ENCODE measurements around the gene RNF8. TPM values are rescaled to one million over a fixed set of nuclear protein-coding genes. Genes with fewer than 3 reads are reported as not detected.
"Not testable (repeated sequence)": the region's sequence is repeated elsewhere in the genome, so short reads cannot be mapped to it uniquely, and the experiment has no call there.

RNF8 gene
- total RNA-seq, 1 donor from 2014 or later = 18.0 TPM

DNA sequence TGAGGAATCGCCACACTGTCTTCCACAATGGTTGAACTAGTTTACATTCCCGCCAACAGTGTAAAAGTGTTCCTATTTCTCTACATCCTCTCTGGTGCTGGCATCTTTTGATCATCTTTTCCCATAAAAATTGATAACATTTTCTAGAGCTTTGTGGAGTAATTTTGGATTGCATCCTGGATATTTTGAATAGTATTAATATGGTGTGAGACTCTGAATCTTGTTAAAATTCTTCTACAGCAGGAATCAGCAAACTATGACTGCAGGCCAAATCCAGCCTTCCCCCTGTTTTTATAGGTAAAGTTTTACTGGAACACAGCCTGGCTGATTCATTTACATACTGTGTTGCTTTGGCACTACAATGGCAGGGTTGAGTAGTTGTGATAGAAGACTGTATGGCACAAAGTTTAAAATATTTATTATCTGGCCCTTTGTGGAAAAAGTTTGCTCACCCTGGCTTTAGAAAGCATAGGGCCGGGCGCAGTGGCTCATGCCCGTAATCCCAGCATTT lies 15.0 kb upstream of the RNF8 start:
- H3K4me3 ChIP-seq (ENCODE audit: low read depth, low read length) = no peak overlapping the region
- no peak for DNase-seq (ENCODE audit: low read depth)
- TF ChIP-seq, protein P1, sequence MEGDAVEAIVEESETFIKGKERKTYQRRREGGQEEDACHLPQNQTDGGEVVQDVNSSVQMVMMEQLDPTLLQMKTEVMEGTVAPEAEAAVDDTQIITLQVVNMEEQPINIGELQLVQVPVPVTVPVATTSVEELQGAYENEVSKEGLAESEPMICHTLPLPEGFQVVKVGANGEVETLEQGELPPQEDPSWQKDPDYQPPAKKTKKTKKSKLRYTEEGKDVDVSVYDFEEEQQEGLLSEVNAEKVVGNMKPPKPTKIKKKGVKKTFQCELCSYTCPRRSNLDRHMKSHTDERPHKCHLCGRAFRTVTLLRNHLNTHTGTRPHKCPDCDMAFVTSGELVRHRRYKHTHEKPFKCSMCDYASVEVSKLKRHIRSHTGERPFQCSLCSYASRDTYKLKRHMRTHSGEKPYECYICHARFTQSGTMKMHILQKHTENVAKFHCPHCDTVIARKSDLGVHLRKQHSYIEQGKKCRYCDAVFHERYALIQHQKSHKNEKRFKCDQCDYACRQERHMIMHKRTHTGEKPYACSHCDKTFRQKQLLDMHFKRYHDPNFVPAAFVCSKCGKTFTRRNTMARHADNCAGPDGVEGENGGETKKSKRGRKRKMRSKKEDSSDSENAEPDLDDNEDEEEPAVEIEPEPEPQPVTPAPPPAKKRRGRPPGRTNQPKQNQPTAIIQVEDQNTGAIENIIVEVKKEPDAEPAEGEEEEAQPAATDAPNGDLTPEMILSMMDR (conservative IDR thresholded peaks at IDR 0.05; ENCODE audit: low read depth, low read length) = no peak

DNA sequence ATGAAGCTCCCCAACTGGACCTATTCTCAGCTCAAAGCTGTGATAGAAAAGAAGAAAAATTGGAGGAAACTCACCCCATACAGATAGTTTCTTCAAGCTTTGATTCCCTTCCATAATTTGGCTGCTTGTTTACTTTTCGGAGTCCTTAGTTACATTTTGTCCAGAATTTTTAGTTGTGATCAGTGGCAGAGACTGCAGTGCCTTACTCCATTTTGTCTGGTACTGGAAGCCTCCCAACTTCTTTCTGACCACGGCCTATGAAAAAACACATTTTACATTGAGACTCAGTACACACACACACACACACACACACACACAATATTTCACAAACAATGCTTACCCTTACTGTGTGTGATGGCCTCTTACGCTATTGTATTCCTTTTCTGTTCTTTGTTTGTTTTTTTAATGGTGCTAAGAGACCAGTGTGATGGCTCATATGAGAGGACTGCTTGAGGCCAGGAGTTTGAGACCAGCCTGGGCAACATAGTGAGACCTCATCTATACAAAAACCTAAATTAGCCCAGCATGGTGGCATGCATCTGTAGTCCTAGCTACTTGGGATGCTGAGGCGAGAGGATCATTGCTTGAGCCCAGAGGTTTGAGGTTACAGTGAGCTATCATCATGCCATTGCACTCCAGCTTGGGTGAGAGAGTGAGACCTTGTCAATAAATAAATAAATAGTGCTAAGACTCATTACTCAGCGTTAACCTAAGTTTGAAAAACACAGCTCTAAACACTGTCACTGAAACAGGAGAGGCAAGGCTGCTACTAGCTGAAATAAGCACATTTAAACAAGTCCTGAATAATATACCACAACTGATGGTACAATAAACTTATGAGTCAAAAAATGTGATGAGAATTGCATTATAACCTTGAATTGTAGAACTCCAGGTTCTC lies 13.8 kb upstream of the RNF8 start:
- no peak overlapping the region for H3K4me3 ChIP-seq (ENCODE audit: low read depth, low read length)
- no peak for DNase-seq (ENCODE audit: low read depth)
- TF ChIP-seq, protein P1 (conservative IDR thresholded peaks at IDR 0.05; ENCODE audit: low read depth, low read length) = no peak

DNA sequence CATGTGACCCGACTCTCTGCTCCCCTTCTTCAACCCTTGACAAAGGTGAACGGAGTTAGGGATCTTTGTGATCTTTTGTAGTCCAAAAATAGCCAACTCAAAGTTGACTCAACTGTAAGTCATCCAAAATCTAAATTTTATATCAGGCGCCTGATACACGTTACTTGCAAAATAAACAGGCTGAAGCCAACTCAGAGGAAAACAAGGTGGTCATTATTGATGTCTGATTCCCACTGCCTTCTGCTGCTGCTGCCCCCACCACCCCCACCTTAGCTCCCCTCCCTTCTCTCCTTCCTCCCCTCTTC lies 13.2 kb upstream of the RNF8 start:
- TF ChIP-seq, protein P1 (conservative IDR thresholded peaks at IDR 0.05; ENCODE audit: low read depth, low read length) = no peak
- H3K4me3 ChIP-seq (ENCODE audit: low read depth, low read length) = no peak overlapping the region
- no peak for DNase-seq (ENCODE audit: low read depth)

DNA sequence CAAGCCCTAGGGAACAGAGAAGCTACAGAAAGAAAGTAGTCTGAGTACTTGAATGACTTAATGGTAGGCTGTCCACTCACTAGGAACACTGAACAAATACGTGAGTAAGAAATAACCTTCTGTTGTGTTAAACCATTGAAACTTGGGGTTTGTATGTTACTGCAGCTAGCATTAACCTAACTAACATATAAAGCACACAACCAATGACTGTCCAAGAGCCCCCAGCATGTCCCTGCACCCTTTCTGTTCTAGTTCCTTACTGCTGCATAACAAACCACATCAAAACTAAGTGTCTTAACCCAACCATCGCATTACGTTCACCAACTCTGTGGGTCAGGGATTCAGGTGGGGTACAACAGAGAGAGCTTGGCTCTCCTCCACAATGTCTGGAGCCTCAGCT lies 10.5 kb upstream of the RNF8 start:
- TF ChIP-seq, protein P1 (conservative IDR thresholded peaks at IDR 0.05; ENCODE audit: low read depth, low read length) = no peak
- H3K4me3 ChIP-seq (ENCODE audit: low read depth, low read length) = no peak overlapping the region
- no peak for DNase-seq (ENCODE audit: low read depth)

DNA sequence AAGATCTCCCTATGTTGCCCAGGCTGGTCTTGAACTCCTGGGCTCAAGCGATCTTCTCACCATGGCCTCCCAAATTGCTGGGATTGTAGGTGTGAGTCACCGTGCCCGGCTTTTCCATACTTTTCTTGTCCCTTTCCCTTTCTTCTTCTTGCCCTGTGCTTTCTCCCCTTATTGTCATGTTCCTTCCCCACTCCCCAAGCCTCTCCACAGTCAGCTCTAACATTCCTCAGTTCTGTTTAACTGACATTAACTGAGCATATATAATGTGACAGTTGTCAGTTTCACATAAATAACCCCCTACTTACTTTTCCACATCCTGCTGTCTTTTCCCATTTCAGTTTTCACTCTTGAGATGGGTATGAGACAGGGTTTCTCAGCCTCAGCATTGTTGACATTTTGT lies 9.5 kb upstream of the RNF8 start:
- H3K4me3 ChIP-seq (ENCODE audit: low read depth, low read length) = no peak overlapping the region
- no peak for DNase-seq (ENCODE audit: low read depth)
- TF ChIP-seq, protein P1 (conservative IDR thresholded peaks at IDR 0.05; ENCODE audit: low read depth, low read length) = no peak

DNA sequence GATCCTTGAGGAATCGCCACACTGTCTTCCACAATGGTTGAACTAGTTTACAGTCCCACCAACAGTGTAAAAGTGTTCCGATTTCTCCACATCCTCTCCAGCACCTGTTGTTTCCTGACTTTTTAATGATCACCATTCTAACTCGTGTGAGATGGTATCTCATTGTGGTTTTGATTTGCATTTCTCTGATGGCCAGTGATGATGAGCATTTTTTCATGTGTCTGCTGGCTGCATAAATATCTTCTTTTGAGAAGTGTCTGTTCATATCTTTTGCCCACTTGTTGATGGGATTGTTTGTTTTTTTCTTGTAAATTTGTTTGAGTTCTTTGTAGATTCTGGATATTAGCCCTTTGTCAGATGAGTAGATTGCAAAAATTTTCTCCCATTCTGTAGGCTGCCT lies 8.0 kb upstream of the RNF8 start:
- not testable (repeated sequence) for H3K4me3 ChIP-seq (ENCODE audit: low read depth, low read length); DNase-seq (ENCODE audit: low read depth)

DNA sequence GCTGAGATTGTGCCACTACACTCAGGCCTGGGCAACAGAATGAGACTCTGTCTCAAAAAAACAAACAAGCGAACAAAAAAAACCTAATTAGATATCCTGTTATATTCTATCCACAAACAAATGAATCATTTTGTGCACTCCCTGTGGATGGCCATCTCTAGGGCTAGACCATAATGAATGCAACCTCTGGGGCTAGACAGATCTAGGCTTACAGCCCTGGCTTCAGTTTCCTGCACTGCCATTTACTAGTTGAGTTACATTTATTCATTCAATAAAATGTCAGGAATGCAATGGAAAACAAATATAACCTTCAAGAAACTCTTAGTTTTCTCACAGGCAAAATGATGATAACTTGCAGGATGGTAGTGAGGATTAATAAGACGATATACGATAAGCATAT lies 6.6 kb upstream of the RNF8 start:
- no peak for DNase-seq (ENCODE audit: low read depth)
- no peak overlapping the region for H3K4me3 ChIP-seq (ENCODE audit: low read depth, low read length)
- TF ChIP-seq, protein P1 (conservative IDR thresholded peaks at IDR 0.05; ENCODE audit: low read depth, low read length) = no peak
